H7 (cell line): Measurements from ENCODE around the gene PNMA1. TPM values are rescaled to one million over a fixed set of nuclear protein-coding genes. Genes with fewer than 3 reads are reported as not detected.
"Not testable (repeated sequence)": the region's sequence is repeated elsewhere in the genome, so short reads cannot be mapped to it uniquely, and the experiment has no call there.

ENCODE experiments used
- DNase-seq: peaks from one replicate; pipeline ENCODE4 v3.0.0; 2012
- H3K27me3 ChIP-seq: 2 replicates; pipeline ENCODE4 v1.6.0; 2011; ENCODE audit warnings: mild to moderate bottlenecking, low read length; ENCODE audit not compliant: control insufficient read depth, insufficient read depth
- H3K36me3 ChIP-seq: replicated peaks from 2 replicates; pipeline ENCODE4 v1.5.1; 2011; ENCODE audit warnings: low read length; ENCODE audit not compliant: control insufficient read depth, insufficient read depth
- H3K4me3 ChIP-seq: 2 replicates; pipeline ENCODE4 v1.5.1; 2011; ENCODE audit warnings: low read depth, mild to moderate bottlenecking, control low read depth, low read length, moderate library complexity; ENCODE audit not compliant: insufficient read depth
- total RNA-seq: library from RNA; depleted of rRNA; stranded (reverse); fragments of >200 nt; shearing (Covaris generic); gene quantifications from 2 replicates; pipeline ENCODE4 v1.2.3, GENCODE V29; 2014

The PNMA1 gene
- total RNA-seq, 1 experiment from 2014 or later = 18.0 TPM

DNA sequence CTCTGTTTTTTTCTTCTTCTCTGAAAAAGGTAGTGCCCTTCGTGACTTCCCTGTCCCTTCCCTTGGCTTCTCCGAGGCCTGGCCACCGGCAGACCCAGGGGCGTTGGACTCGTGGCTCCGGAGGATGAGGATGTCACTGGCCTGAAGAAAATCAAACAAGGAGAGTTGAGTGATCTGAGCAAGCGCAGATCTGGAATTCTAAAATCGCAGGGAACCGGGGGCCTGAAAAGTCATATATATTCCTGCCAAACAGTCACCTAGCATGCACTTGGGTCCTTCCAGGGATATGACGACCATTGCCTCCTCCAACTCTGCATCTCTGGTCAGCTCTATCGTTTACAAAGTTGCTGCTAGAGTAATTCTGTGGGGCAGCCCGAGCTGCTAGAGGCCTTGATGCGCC, 5.2 kb upstream of the PNMA1 start:
- Histone ChIP-seq H3K27me3 (peaks cover 3% of the 10 kb centered on the region; the same call in 1 of the 2 replicates), H3K36me3 (peaks cover 2% of the 10 kb centered on the region)
- DNase-seq = no peak

GRCh38 chr14:73718418-73719251, 4.5 kb upstream of the PNMA1 start:
- peak overlapping the region; percentile 50 for H3K4me3 ChIP-seq
- peaks cover 2% of the 10 kb centered on the region for H3K36me3 ChIP-seq
- H3K27me3 ChIP-seq = peaks cover 3% of the 10 kb centered on the region; the same call in 1 of the 2 replicates
- DNase-seq = peak; percentile 96

More for the DNA sequence above, 5.2 kb upstream of the PNMA1 start:
- no peak overlapping the region; the same call in 1 of the 2 replicates for H3K4me3 ChIP-seq

- H3K27me3 ChIP-seq = peaks cover 3% of the 10 kb centered on the region; the same call in 1 of the 2 replicates
- H3K36me3 ChIP-seq = peaks cover 2% of the 10 kb centered on the region
- peak; percentile 83 for DNase-seq
- H3K4me3 ChIP-seq = peak overlapping the region; percentile 50
Observed at GRCh38 chr14:73717711-73718417, 3.7 kb upstream of the PNMA1 start.

DNA sequence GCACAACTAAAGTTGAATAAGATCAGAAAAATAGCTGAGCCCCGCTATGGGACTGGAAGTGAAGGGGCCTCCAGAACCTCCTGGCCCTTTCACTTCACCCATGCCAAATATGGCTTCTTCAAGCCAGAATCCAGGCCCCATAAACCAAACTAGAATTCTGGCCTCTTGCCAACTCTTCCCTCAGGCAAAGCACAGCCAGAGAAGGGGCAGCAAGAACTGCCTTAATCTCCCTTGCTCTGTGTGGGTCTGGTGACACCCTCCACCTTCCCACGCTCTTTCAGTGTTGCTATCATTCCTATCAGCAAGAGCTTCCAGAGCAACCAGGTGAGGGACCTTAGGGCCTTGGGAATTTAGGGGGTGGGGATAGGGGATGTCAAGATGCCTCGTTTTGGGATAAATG, 3.1 kb upstream of the PNMA1 start:
- no peak overlapping the region for H3K4me3 ChIP-seq
- H3K27me3 ChIP-seq = peaks cover 3% of the 10 kb centered on the region; the same call in 1 of the 2 replicates
- peaks cover 2% of the 10 kb centered on the region for H3K36me3 ChIP-seq
- no peak for DNase-seq

DNA sequence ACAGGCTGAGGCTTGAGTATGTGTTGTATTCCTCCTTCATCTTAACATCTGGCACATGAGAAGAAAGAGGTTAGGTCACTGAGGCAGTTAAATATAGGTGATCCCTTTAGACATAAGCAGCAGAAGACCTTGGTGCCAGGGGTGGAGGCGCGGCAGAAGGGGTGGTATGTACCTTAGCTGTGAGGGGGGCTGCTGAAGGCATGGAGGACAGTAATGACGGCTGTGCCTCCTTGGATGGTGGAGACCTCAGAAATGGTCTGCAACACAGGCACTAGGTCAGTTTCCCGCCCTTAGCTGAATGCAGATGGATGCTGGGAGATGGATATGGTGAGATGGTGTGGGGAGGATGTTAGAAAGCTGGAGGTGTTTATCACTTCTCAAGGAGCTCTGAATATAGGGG, 1.5 kb upstream of the PNMA1 start:
- Histone ChIP-seq H3K36me3 (no peaks in the 10 kb centered on the region; the same call in 1 of the 2 replicates), H3K4me3 (no peak overlapping the region), H3K27me3 (peaks cover 3% of the 10 kb centered on the region; the same call in 1 of the 2 replicates)
- DNase-seq = no peak

DNA sequence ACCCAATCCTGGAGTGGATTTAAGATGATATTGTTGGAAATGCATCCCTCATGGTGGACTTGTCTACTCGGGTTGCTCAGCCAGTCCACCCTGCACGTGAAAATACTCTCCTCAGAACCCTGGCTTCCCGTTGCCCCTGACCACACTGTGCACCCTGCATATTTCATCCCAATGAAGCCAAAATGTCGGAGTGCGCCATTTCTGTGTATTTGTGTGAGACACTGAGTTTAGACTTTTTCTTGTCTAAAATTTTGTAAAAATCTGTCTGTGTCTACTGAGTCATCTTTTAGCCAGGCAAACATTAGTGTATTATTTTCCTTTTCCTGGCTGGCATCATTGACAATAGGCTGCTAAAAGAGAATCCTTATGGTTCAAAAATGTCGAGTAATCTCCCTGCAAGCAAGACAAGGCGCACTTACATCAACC, 485 bp upstream of the PNMA1 start:
- Histone ChIP-seq H3K27me3 (peaks cover 3% of the 10 kb centered on the region; the same call in 1 of the 2 replicates), H3K4me3 (peak overlapping the region; percentile 20; the same call in 1 of the 2 replicates), H3K36me3 (no peaks in the 10 kb centered on the region; the same call in 1 of the 2 replicates)
- DNase-seq = peak; percentile 64

GRCh38 chr14:73713206-73713802, 880 bp downstream of the PNMA1 start:
- peak; percentile 57 for DNase-seq
- Histone ChIP-seq H3K36me3 (no peaks in the 10 kb centered on the region; the same call in 1 of the 2 replicates), H3K27me3 (no peaks in the 10 kb centered on the region), H3K4me3 (peak overlapping the region; percentile 91)

- H3K27me3 ChIP-seq = no peaks in the 10 kb centered on the region
- H3K36me3 ChIP-seq = no peaks in the 10 kb centered on the region; the same call in 1 of the 2 replicates
- DNase-seq = peak; percentile 63
- peak overlapping the region; percentile 91 for H3K4me3 ChIP-seq
Observed at GRCh38 chr14:73712540-73713180, 1.5 kb downstream of the PNMA1 start.

GRCh38 chr14:73712071-73712506, 2.1 kb downstream of the PNMA1 start:
- DNase-seq = no peak
- Histone ChIP-seq H3K4me3 (peak overlapping the region; percentile 91), H3K27me3 (no peaks in the 10 kb centered on the region), H3K36me3 (no peaks in the 10 kb centered on the region)

DNA sequence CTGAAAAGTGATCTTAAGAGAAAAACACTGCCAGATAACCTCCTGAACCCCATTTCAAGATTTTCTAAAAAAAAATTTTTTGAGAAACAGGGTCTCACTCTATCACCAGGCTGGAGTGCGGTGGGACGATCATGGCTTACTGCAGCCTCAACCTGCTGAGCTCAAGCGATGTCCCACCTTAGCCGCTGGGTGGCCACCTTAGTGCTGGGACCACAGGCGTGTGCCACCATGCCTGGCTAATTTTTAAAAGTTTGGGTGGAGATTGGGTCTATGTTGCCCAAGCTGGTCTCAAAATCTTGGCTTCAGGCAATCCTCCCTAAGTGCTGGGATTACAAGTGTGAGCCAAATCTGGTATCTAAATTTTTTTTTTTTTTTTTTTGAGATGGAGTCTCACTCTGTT, 3.4 kb downstream of the PNMA1 start:
- DNase-seq = no peak
- no peaks in the 10 kb centered on the region for H3K27me3 ChIP-seq
- no peaks in the 10 kb centered on the region for H3K36me3 ChIP-seq
- no peak overlapping the region for H3K4me3 ChIP-seq

GRCh38 chr14:73709904-73710469, 4.2 kb downstream of the PNMA1 start:
- no peak for DNase-seq
- no peaks in the 10 kb centered on the region for H3K36me3 ChIP-seq
- no peak overlapping the region for H3K4me3 ChIP-seq
- no peaks in the 10 kb centered on the region for H3K27me3 ChIP-seq

DNA sequence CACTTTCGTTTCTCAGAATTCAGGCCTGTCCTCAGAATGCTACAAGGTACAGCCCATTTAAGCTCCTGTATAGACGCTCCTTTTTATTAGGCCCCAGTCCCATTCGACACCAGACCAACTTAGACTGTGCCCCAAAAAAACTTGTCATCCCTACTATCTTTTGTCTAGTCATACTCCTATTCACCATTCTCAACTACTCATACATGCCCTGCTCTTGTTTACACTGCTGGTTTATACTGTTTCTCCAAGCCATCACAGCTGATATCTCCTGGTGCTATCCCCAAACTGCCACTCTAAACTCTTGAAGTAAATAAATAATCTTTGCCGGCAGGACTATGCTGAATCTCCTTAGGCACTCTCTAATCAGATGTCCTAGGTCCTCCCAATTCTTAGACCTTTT, 6.1 kb downstream of the PNMA1 start:
- not testable (repeated sequence) for H3K4me3 ChIP-seq, DNase-seq, H3K27me3 ChIP-seq, H3K36me3 ChIP-seq

GRCh38 chr14:73700325-73700724, 13.9 kb downstream of the PNMA1 start:
- DNase-seq = no peak
- no peaks in the 10 kb centered on the region for H3K27me3 ChIP-seq
- no peak overlapping the region for H3K4me3 ChIP-seq
- no peaks in the 10 kb centered on the region for H3K36me3 ChIP-seq
